Activated naive CD4-positive, alpha-beta T cell treated with anti-CD3 and anti-CD28 coated beads, Interleukin-2, amount 50 U/mL, for 72 hours (primary cell): Measurements from ENCODE around the gene DOK6. TPM values are rescaled to one million over a fixed set of nuclear protein-coding genes. Genes with fewer than 3 reads are reported as not detected.
A peak's percentile ranks its signal among the peaks of the same experiment; 100 is the strongest.

Source experiments
- ATAC-seq, 2 donors: fragments of 150-1000 bp; cut with Tn5 transposase; 2 replicates each; pipeline ENCODE4 v1.10.0; 2021; ENCODE audit warnings: mild to moderate bottlenecking in 2 of 2, moderate library complexity in 2 of 2
- DNase-seq, 2 donors: peaks; one replicate each; pipeline ENCODE4 v3.0.0; 2021 to 2022; ENCODE audit warnings: low spot score in 2 of 2
- H3K27ac Mint-ChIP-seq, 2 donors: one replicate each; pipeline ENCODE4 v1.8.0; 2022; ENCODE audit warnings: mild to moderate bottlenecking in 2 of 2, mixed read lengths in 2 of 2
- H3K36me3 Mint-ChIP-seq, 2 donors: one replicate each; pipeline ENCODE4 v1.8.0; 2022; ENCODE audit warnings: mixed read lengths in 2 of 2
- H3K9me3 Mint-ChIP-seq, 2 donors: one replicate each; pipeline ENCODE4 v1.8.0; 2022; ENCODE audit warnings: mixed read lengths in 2 of 2
- total RNA-seq, 2 donors: library from RNA; stranded (reverse); gene quantifications; one replicate each; pipeline ENCODE4 v1.2.3, GENCODE V29; 2022

DOK6 gene
- total RNA-seq, 2 donors from 2014 or later = not detected

- Mint-ChIP-seq H3K9me3 (peaks cover 5 to 6% of the 10 kb centered on the region in 2 donors), H3K27ac (no peak overlapping the region), H3K36me3 (peaks cover 7% of the 10 kb centered on the region in 2 donors)
- DNase-seq = no peak
- no peak for ATAC-seq
These were observed 167.3 kb downstream of the DOK6 start for GRCh38 chr18:69567813-69568488.

DNA sequence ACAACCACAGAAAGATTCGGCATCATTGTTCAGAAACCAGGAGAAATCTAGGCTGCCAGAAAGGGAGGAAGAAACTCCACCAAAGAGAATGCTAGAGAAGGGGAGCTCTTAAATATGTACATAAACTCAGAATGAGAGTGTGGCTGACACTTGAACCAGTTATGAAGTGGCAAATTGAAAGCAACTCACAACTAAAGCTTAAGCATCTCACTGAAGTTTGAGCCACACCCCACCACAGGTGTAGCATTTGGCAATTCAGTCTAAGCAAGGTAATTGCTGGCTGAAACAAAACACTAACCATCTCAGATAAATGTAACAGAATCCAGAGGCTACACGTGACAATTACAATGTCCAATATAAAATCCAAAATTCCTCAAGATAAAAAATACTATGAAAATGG is 168.4 kb downstream of the DOK6 start:
- DNase-seq = no peak
- peaks cover 7% of the 10 kb centered on the region in 2 donors for H3K36me3 Mint-ChIP-seq
- peaks cover 5 to 6% of the 10 kb centered on the region in 2 donors for H3K9me3 Mint-ChIP-seq
- no peak overlapping the region for H3K27ac Mint-ChIP-seq
- ATAC-seq = no peak

GRCh38 chr18:69574401-69574800 is 173.7 kb downstream of the DOK6 start:
- ATAC-seq (no peak), DNase-seq (no peak)
- Mint-ChIP-seq H3K36me3 (no peaks in the 10 kb centered on the region), H3K27ac (no peak overlapping the region), H3K9me3 (no peaks in the 10 kb centered on the region)

- Mint-ChIP-seq H3K9me3 (no peaks in the 10 kb centered on the region), H3K27ac (no peak overlapping the region), H3K36me3 (no peaks in the 10 kb centered on the region)
- ATAC-seq (peak in 1 of 2 donors; percentile 35), DNase-seq (no peak)
These were observed 179.4 kb downstream of the DOK6 start for GRCh38 chr18:69580107-69580506.

GRCh38 chr18:69584429-69584828 is 183.7 kb downstream of the DOK6 start:
- DNase-seq (no peak), ATAC-seq (no peak)
- Mint-ChIP-seq H3K27ac (no peak overlapping the region), H3K36me3 (no peaks in the 10 kb centered on the region), H3K9me3 (no peaks in the 10 kb centered on the region)

DNA sequence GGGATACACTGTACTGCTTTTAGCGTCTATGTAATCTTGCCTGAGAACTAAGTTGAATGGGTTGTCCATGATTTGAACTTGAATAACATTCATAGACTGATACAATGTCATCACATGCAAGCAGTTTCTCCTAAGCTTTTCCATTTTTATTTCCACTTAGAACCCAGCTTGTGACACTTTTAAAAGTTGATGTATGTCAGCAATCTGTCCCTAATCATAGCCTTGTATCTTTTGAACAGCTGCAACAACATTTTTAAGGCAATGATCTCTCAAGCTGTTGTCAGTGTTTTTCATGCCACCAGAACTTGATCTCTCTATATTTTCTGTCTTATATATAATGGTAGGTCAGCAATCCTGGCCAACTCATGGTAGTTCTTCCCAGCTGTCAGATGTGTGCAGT is 185.0 kb downstream of the DOK6 start:
- no peaks in the 10 kb centered on the region for H3K36me3 Mint-ChIP-seq
- H3K9me3 Mint-ChIP-seq = no peaks in the 10 kb centered on the region
- H3K27ac Mint-ChIP-seq = no peak overlapping the region
- DNase-seq = no peak
- no peak for ATAC-seq

DNA sequence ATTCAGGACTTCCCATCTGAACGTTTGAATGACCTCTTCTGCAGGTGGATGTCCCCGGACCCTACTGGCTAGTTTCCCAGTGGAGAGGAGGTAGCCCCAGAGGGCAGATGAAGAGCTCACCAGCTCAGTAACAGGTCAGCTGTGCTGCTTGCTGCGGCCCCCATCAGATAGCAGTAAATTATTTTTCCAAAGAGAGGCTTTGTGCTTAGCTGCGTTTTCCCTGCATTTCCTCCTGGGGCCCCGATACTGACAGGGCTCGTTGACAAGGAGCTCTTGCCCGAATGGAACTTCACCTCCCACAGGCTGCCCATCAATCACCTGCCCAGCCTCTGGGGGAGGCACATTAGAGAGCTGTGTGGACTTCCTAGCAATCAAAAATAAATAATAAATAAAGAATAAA is 185.8 kb downstream of the DOK6 start:
- no peaks in the 10 kb centered on the region for H3K9me3 Mint-ChIP-seq
- ATAC-seq (no peak), DNase-seq (no peak)
- H3K36me3 Mint-ChIP-seq = no peaks in the 10 kb centered on the region
- H3K27ac Mint-ChIP-seq = no peak overlapping the region

- no peak for ATAC-seq
- Mint-ChIP-seq H3K27ac (no peak overlapping the region), H3K9me3 (no peaks in the 10 kb centered on the region), H3K36me3 (no peaks in the 10 kb centered on the region)
- no peak for DNase-seq
These were observed 187.6 kb downstream of the DOK6 start for GRCh38 chr18:69588301-69588700.

DNA sequence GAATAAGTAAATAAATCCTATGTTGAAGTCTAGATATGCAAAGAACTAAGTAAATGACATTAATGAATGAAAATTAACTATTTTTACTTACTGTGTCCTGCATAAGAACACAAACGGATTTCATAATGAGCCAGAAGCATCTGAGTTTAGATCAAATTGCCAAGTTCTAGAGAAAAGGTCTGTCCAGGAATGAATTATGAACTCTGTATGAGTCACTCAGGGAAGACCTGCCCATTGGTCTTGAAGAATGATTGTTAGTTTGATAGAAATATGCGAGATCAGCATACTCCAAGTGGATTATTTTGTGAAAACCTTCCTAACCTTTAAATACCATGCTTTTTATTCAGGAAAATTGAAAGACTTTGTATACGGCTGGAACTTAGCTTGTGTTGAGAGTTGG is 189.5 kb downstream of the DOK6 start:
- no peak for DNase-seq

GRCh38 chr18:69596345-69596744 is 195.7 kb downstream of the DOK6 start:
- ATAC-seq = no peak
- DNase-seq = no peak
- H3K27ac Mint-ChIP-seq = no peak overlapping the region
- no peaks in the 10 kb centered on the region for H3K9me3 Mint-ChIP-seq
- no peaks in the 10 kb centered on the region for H3K36me3 Mint-ChIP-seq

More for the DNA sequence above, 189.5 kb downstream of the DOK6 start:
- no peaks in the 10 kb centered on the region for H3K9me3 Mint-ChIP-seq
- H3K27ac Mint-ChIP-seq = no peak overlapping the region
- no peak for ATAC-seq
- H3K36me3 Mint-ChIP-seq = no peaks in the 10 kb centered on the region

GRCh38 chr18:69597561-69597960 is 196.9 kb downstream of the DOK6 start:
- H3K9me3 Mint-ChIP-seq = no peaks in the 10 kb centered on the region
- H3K36me3 Mint-ChIP-seq = no peaks in the 10 kb centered on the region
- DNase-seq (no peak), ATAC-seq (no peak)
- H3K27ac Mint-ChIP-seq = no peak overlapping the region

- H3K9me3 Mint-ChIP-seq = no peaks in the 10 kb centered on the region
- ATAC-seq = no peak
- H3K36me3 Mint-ChIP-seq = no peaks in the 10 kb centered on the region
- no peak overlapping the region for H3K27ac Mint-ChIP-seq
- DNase-seq = no peak
These were observed 198.7 kb downstream of the DOK6 start for GRCh38 chr18:69599377-69599776.

DNA sequence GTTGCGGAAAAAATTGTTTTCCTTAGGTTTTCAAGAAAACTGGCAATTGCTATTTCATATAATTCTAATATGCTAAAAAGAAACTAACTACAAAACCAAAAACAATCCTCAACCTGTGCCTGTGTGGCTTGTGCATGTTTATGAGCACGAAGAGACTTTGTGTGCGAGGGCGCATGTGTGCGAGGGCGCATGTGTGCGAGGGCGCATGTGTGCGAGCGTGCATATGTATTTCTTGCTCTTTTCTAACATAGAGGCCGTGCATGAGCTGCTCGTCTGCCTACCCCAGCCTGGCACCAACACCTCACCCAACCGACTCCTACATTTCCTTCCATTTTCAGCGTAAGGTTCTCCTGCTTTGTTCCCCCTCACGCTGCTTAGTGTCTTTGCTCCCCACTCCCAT is 211.6 kb downstream of the DOK6 start:
- H3K9me3 Mint-ChIP-seq = no peaks in the 10 kb centered on the region
- ATAC-seq (no peak), DNase-seq (no peak)
- no peak overlapping the region for H3K27ac Mint-ChIP-seq
- H3K36me3 Mint-ChIP-seq = no peaks in the 10 kb centered on the region

DNA sequence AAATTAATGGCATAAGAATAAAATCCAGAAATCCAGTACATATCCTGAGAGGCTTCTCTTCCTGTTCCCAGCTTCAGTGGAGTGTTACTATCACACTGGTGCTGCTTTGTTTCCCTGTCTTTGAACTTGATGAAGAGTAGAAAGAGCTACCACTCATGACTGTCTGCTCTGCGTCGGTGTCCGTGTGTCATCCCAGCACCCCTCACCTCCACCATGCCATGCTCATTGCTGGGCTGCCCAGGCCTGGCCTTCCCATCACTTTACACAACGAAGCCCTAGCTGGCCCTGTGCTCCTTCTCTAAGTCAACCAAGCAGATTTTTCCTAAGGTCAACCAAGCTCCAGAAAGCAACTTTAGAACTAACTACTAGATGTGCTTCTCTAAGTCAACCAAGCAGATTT is 215.4 kb downstream of the DOK6 start:
- no peak for DNase-seq
- Mint-ChIP-seq H3K9me3 (no peaks in the 10 kb centered on the region), H3K36me3 (no peaks in the 10 kb centered on the region), H3K27ac (no peak overlapping the region)
- ATAC-seq = no peak

GRCh38 chr18:69617408-69617807 is 216.7 kb downstream of the DOK6 start:
- no peaks in the 10 kb centered on the region for H3K36me3 Mint-ChIP-seq
- no peaks in the 10 kb centered on the region for H3K9me3 Mint-ChIP-seq
- ATAC-seq (no peak), DNase-seq (no peak)
- H3K27ac Mint-ChIP-seq = peak overlapping the region in 1 of 2 donors; percentile 63

- Mint-ChIP-seq H3K9me3 (no peaks in the 10 kb centered on the region), H3K36me3 (no peaks in the 10 kb centered on the region), H3K27ac (no peak overlapping the region)
- DNase-seq = no peak
- ATAC-seq = no peak
These were observed 217.2 kb downstream of the DOK6 start for GRCh38 chr18:69617888-69618287.

GRCh38 chr18:69622184-69622583 is 221.5 kb downstream of the DOK6 start:
- H3K36me3 Mint-ChIP-seq = no peaks in the 10 kb centered on the region
- H3K27ac Mint-ChIP-seq = no peak overlapping the region
- no peaks in the 10 kb centered on the region for H3K9me3 Mint-ChIP-seq
- ATAC-seq (no peak), DNase-seq (no peak)

DNA sequence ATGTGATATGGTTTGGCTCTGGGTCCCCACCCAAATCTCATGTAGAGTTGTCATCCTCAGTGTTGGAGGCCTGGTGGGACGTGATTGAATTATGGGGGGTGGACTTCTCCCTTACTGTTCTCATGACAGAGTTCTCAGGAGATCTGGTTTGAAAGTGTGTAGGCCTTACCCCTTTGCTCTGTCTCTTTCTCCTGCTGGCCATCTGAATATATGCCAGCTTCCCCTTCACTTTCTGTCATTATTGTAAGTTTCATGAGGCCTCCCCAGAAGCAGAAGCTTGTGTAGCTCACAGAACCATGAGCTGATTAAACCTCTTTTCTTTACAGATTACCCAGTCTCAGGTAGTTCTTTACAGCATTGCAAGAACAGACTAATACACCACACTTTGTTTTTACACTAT is 222.3 kb downstream of the DOK6 start:
- H3K27ac Mint-ChIP-seq = no peak overlapping the region
- no peak for ATAC-seq
- H3K9me3 Mint-ChIP-seq = no peaks in the 10 kb centered on the region
- H3K36me3 Mint-ChIP-seq = no peaks in the 10 kb centered on the region
- DNase-seq = no peak

DNA sequence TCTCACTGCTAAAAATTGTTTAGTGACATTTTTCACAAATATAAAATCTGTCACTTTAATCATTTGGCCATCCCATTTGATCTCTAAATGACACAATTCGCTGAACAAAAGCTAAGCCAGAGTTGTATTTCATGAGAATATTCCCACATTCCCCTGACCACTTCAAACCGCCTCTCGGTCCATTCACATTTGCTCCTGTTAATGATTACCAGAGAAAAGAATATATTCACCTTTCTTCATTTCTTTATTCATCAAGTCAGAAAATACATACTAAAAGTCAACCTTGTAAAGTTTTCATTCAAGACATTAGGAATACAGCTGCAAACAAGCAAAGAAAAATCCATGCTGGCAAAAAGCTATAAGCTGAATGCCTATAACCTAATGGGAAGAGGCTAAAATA is 225.5 kb downstream of the DOK6 start:
- Mint-ChIP-seq H3K36me3 (no peaks in the 10 kb centered on the region), H3K9me3 (no peaks in the 10 kb centered on the region), H3K27ac (no peak overlapping the region)
- DNase-seq = no peak
- no peak for ATAC-seq
